Fibroblast of skin of left biceps (primary cell): ENCODE measurements around the gene C16orf86.
"Not testable (repeated sequence)": the region's sequence is repeated elsewhere in the genome, so short reads cannot be mapped to it uniquely, and the experiment has no call there.

ENCODE experiments used
- DNase-seq, 2 experiments: peaks; one replicate each; pipeline ENCODE4 v3.0.0-alpha.2; 2013; ENCODE audit warnings: low read depth in 2 of 2

Gene C16orf86

GRCh38 chr16:67693517-67694285 lies 27.1 kb downstream of the C16orf86 start:
- not testable (repeated sequence) for DNase-seq

- DNase-seq, result no peak
Measured at GRCh38 chr16:67694611-67695010, 28.0 kb downstream of the C16orf86 start.

GRCh38 chr16:67697422-67698185 lies 31.0 kb downstream of the C16orf86 start:
- no peak for DNase-seq

GRCh38 chr16:67699265-67699664 lies 32.7 kb downstream of the C16orf86 start:
- DNase-seq, result no peak

- DNase-seq, result no peak
Measured at GRCh38 chr16:67701420-67701819, 34.8 kb downstream of the C16orf86 start.

GRCh38 chr16:67702130-67702529 lies 35.5 kb downstream of the C16orf86 start:
- DNase-seq, result no peak

- DNase-seq, result no peak
Measured at GRCh38 chr16:67703626-67704025, 37.0 kb downstream of the C16orf86 start.

GRCh38 chr16:67704110-67704509 lies 37.5 kb downstream of the C16orf86 start:
- DNase-seq, result no peak

- no peak for DNase-seq
Measured at GRCh38 chr16:67707210-67707609, 40.6 kb downstream of the C16orf86 start.

- DNase-seq, result no peak
Measured at GRCh38 chr16:67707790-67708189, 41.2 kb downstream of the C16orf86 start.

GRCh38 chr16:67708368-67708771 lies 41.8 kb downstream of the C16orf86 start:
- DNase-seq, result no peak

GRCh38 chr16:67709050-67709449 lies 42.4 kb downstream of the C16orf86 start:
- DNase-seq, result no peak

GRCh38 chr16:67710607-67711006 lies 44.0 kb downstream of the C16orf86 start:
- DNase-seq, result no peak

GRCh38 chr16:67713647-67714273 lies 47.1 kb downstream of the C16orf86 start:
- no peak for DNase-seq

GRCh38 chr16:67714522-67714921 lies 47.9 kb downstream of the C16orf86 start:
- no peak for DNase-seq

- no peak for DNase-seq
Measured at GRCh38 chr16:67716097-67716496, 49.5 kb downstream of the C16orf86 start.
